H1 (cell line): ENCODE measurements around the gene TPST2. TPM values are rescaled to one million over a fixed set of nuclear protein-coding genes. Genes with fewer than 3 reads are reported as not detected.

Experiments
- CTCF ChIA-PET: fragments of 300-600 bp; sonication (Branson Sonifier 250); formaldehyde crosslinking; loops from one replicate; lab custom pipeline; 2021; ENCODE audit not compliant: partially characterized antibody; lab: Charles Lee
- POLR2A ChIA-PET: fragments of 300-600 bp; sonication (Branson Sonifier 250); formaldehyde crosslinking; loops from one replicate; lab custom pipeline; 2021; ENCODE audit warnings: inconsistent platforms; ENCODE audit not compliant: partially characterized antibody; lab: Charles Lee
- DNase-seq, 2 experiments: peaks; one replicate each; pipeline versions ENCODE4 v3.0.0 to v3.0.0-alpha.2; 2010 to 2022; ENCODE audit warnings: low spot score in 2 of 2, low read depth in 1 of 2, mixed read lengths in 1 of 2
- FAIRE-seq: peaks from 2 replicates; lab custom pipeline; 2011; peaks lifted over from hg19 to GRCh38; lab: Jason Lieb, UNC
- H2AFZ ChIP-seq: 2 replicates; pipeline ENCODE4 v1.8.1; 2012; ENCODE audit warnings: low read length, inconsistent platforms
- H2AK5ac ChIP-seq: 2 replicates; pipeline ENCODE4 v1.6.1; 2013; ENCODE audit warnings: low read depth, low read length
- H2BK120ac ChIP-seq: replicated peaks from 2 replicates; pipeline ENCODE3; 2013; ENCODE audit warnings: low read depth, low read length, inconsistent platforms
- H2BK12ac ChIP-seq: 2 replicates; pipeline ENCODE4 v1.6.1; 2013; ENCODE audit warnings: low read depth, low read length
- H2BK15ac ChIP-seq: 2 replicates; pipeline ENCODE4 v1.6.1; 2013; ENCODE audit warnings: low read length
- H2BK20ac ChIP-seq: 2 replicates; pipeline ENCODE4 v1.6.1; 2013; ENCODE audit warnings: low read length
- H2BK5ac ChIP-seq: 2 replicates; pipeline ENCODE4 v1.6.1; 2013; ENCODE audit warnings: low read depth, low read length
- H3K14ac ChIP-seq: 2 replicates; pipeline ENCODE4 v1.6.1; 2013; ENCODE audit warnings: inconsistent platforms; ENCODE audit not compliant: insufficient read length
- H3K18ac ChIP-seq: 2 replicates; pipeline ENCODE4 v1.6.1; 2013; ENCODE audit warnings: low read length; ENCODE audit errors: extremely low read depth
- H3K23ac ChIP-seq: 2 replicates; pipeline ENCODE4 v1.6.1; 2013; ENCODE audit warnings: inconsistent platforms; ENCODE audit not compliant: insufficient read length
- H3K23me2 ChIP-seq: 2 replicates; pipeline ENCODE4 v1.6.1; 2013; ENCODE audit warnings: low read depth, low read length
- H3K27ac ChIP-seq: 2 replicates; pipeline ENCODE4 v1.6.1; 2011; ENCODE audit warnings: low read depth, low read length, inconsistent platforms
- H3K27me3 ChIP-seq, 4 experiments: replicated peaks in 1 of 4; 1 replicate in 1 of 4; 2 replicates in 3 of 4; pipeline versions ENCODE4 v1.6.1 to v1.8.1; 2011 to 2013; ENCODE audit warnings: low read length in 3 of 4, mild to moderate bottlenecking in 3 of 4, inconsistent platforms in 2 of 4, mixed read lengths in 2 of 4, moderate library complexity in 1 of 4; ENCODE audit not compliant: control insufficient read depth in 3 of 4, insufficient read depth in 3 of 4; ENCODE audit errors: extremely low read depth in 1 of 4
- H3K36me3 ChIP-seq, 4 experiments: 2 replicates each; pipeline versions ENCODE4 v1.6.1 to v1.8.1; 2011 to 2013; ENCODE audit warnings: mild to moderate bottlenecking in 4 of 4, low read length in 3 of 4, moderate library complexity in 2 of 4, control low read depth in 1 of 4, inconsistent platforms in 1 of 4; ENCODE audit not compliant: insufficient read depth in 4 of 4, control insufficient read depth in 2 of 4
- H3K4ac ChIP-seq: replicated peaks from 2 replicates; pipeline ENCODE3; 2013; ENCODE audit warnings: low read length, low read depth, mixed read lengths, inconsistent platforms; ENCODE audit not compliant: insufficient read length
- H3K4me1 ChIP-seq, 4 experiments: replicated peaks in 1 of 4; 1 replicate in 1 of 4; 2 replicates in 3 of 4; pipeline versions ENCODE4 v1.6.1 to v1.8.1; 2011 to 2013; ENCODE audit warnings: low read length in 3 of 4, inconsistent platforms in 2 of 4, mixed read lengths in 1 of 4; ENCODE audit not compliant: insufficient read depth in 4 of 4, control insufficient read depth in 3 of 4
- H3K4me2 ChIP-seq, 2 experiments: 2 replicates each; pipeline versions ENCODE4 v1.6.1 to v1.8.1; 2011 to 2013; ENCODE audit warnings: low read depth in 2 of 2, low read length in 2 of 2, control low read depth in 1 of 2, inconsistent platforms in 1 of 2, mild to moderate bottlenecking in 1 of 2; ENCODE audit not compliant: insufficient read depth in 1 of 2
- H3K4me3 ChIP-seq, 4 experiments: fragments of 200-600, 300-600 bp in 1 of 4; sonication (generic), shearing (Covaris generic), sonication (Bioruptor Twin) in 1 of 4; 2 replicates each; pipeline versions ENCODE4 v1.5.1 to v1.8.1; 2011 to 2016; ENCODE audit warnings: low read length in 4 of 4, low read depth in 3 of 4, control low read depth in 2 of 4, inconsistent platforms in 2 of 4, mild to moderate bottlenecking in 2 of 4, mixed read lengths in 1 of 4, moderate library complexity in 1 of 4; ENCODE audit not compliant: insufficient read depth in 2 of 4; ENCODE audit errors: extremely low read depth in 1 of 4
- H3K56ac ChIP-seq: replicated peaks from 2 replicates; pipeline ENCODE3; 2013; ENCODE audit warnings: low read depth, mild to moderate bottlenecking, mixed read lengths, low read length, inconsistent platforms; ENCODE audit not compliant: insufficient read length
- H3K79me1 ChIP-seq: 2 replicates; pipeline ENCODE4 v1.6.1; 2013; ENCODE audit warnings: low read depth, low read length, control low read depth
- H3K79me2 ChIP-seq, 2 experiments: 2 replicates each; pipeline versions ENCODE4 v1.6.1 to v1.8.1; 2012 to 2013; ENCODE audit warnings: low read length in 2 of 2, mild to moderate bottlenecking in 2 of 2, inconsistent platforms in 1 of 2; ENCODE audit not compliant: insufficient read depth in 2 of 2, control insufficient read depth in 1 of 2
- H3K9ac ChIP-seq, 4 experiments: replicated peaks in 1 of 4; 1 replicate in 1 of 4; 2 replicates in 3 of 4; pipeline versions ENCODE4 v1.6.1 to v1.8.1; 2011 to 2013; ENCODE audit warnings: low read depth in 3 of 4, low read length in 3 of 4, control low read depth in 2 of 4, mild to moderate bottlenecking in 2 of 4, moderate library complexity in 2 of 4, inconsistent platforms in 1 of 4; ENCODE audit errors: extremely low read depth in 1 of 4
- H3K9me3 ChIP-seq, 2 experiments: 2 replicates each; pipeline versions ENCODE4 v1.6.1 to v1.8.1; 2012 to 2013; ENCODE audit warnings: mild to moderate bottlenecking in 2 of 2, moderate library complexity in 2 of 2, control low read depth in 1 of 2, inconsistent platforms in 1 of 2, low read depth in 1 of 2, low read length in 1 of 2, mixed read lengths in 1 of 2; ENCODE audit not compliant: insufficient read depth in 2 of 2
- H4K20me1 ChIP-seq, 2 experiments: replicated peaks in 1 of 2; 2 replicates each; pipeline versions ENCODE3 to v1.8.1; 2011 to 2013; ENCODE audit warnings: inconsistent platforms in 2 of 2, low read length in 2 of 2, mild to moderate bottlenecking in 1 of 2; ENCODE audit not compliant: insufficient read depth in 2 of 2, control insufficient read depth in 1 of 2
- H4K5ac ChIP-seq: 2 replicates; pipeline ENCODE4 v1.6.1; 2013; ENCODE audit warnings: low read length, low read depth, mixed read lengths, inconsistent platforms; ENCODE audit not compliant: insufficient read length
- H4K8ac ChIP-seq: 2 replicates; pipeline ENCODE4 v1.8.0; 2013; ENCODE audit warnings: mild to moderate bottlenecking, moderate library complexity, low read length, inconsistent platforms; ENCODE audit not compliant: insufficient read depth; ENCODE audit errors: extremely low read depth
- H4K91ac ChIP-seq: replicated peaks from 2 replicates; pipeline ENCODE3; 2013; ENCODE audit warnings: low read length, mixed read lengths, inconsistent platforms; ENCODE audit not compliant: insufficient read length
- CTCF ChIP-seq, 3 experiments: IDR thresholded peaks; 1 replicate in 2 of 3; 2 replicates in 1 of 3; pipeline versions ENCODE4 v1.5.1 to v1.6.1; 2011; ENCODE audit warnings: low read length in 3 of 3, mild to moderate bottlenecking in 3 of 3, inconsistent platforms in 2 of 3, low read depth in 1 of 3, moderate library complexity in 1 of 3; ENCODE audit not compliant: insufficient read depth in 1 of 3; ENCODE audit errors: control extremely low read depth in 1 of 3
- JUN ChIP-seq: IDR thresholded peaks from 2 replicates; pipeline ENCODE4 v1.6.1; 2011; ENCODE audit warnings: low read depth, mild to moderate bottlenecking, improper control_type of control experiment, low read length
- POU5F1 ChIP-seq: IDR thresholded peaks from 2 replicates; pipeline ENCODE4 v1.6.1; 2011; ENCODE audit warnings: low read depth, mild to moderate bottlenecking, low read length, moderate library complexity
- RNF2 ChIP-seq: fragments of 200-900, 300-1000 bp; sonication (generic); IDR thresholded peaks from 2 replicates; pipeline ENCODE4 v1.7.1; 2016; ENCODE audit warnings: borderline replicate concordance, low read depth, mild to moderate bottlenecking, antibody characterized with exemption, low read length; ENCODE audit not compliant: poor library complexity, severe bottlenecking; ENCODE audit errors: missing control alignments
- SRF ChIP-seq: IDR thresholded peaks from 2 replicates; pipeline ENCODE4 v1.6.1; 2011; ENCODE audit warnings: mild to moderate bottlenecking, low read depth, low read length, moderate library complexity
- WGBS, 2 experiments: shearing (Covaris generic) in 1 of 2; methylation state at CpG; one replicate each; pipeline versions ENCODE4 v1.1.6 to v1.1.7; 2013 to 2015; ENCODE audit warnings: low lambda C conversion rate in 2 of 2, mixed read lengths in 2 of 2, inconsistent platforms in 1 of 2, low coverage in 1 of 2, missing lambda C conversion rate in 1 of 2; ENCODE audit not compliant: insufficient replicate concordance in 2 of 2, insufficient coverage in 1 of 2, insufficient read length in 1 of 2; ENCODE audit errors: extremely low coverage in 1 of 2, missing lambda C conversion rate in 1 of 2; 5-methylcytosine and 5-hydroxymethylcytosine counted together
- polyA plus RNA-seq, 7 experiments: library from polyadenylated mRNA; depleted of rRNA in 3 of 7; stranded (reverse) in 5 of 7; unstranded in 2 of 7; fragments of >200 nt in 5 of 7; fragments of 200-250 nt in 2 of 7; gene quantifications; 1 replicate in 5 of 7; 2 replicates in 1 of 7; 4 replicates in 1 of 7; pipeline versions ENCODE4 v1.2.1 to v1.2.3, GENCODE V29; 2011 to 2013; ENCODE audit warnings: missing spikeins in 2 of 7, mixed read lengths in 2 of 7
- total RNA-seq: library from RNA; stranded (reverse); fragmentation: NEBNext Ultra II Directional; extraction: Animal tissue kit (Norgen Biotek cat#: 25700); gene quantifications from 2 replicates; pipeline ENCODE4 v1.2.1, GENCODE V29; 2021

Gene TPST2
- total and polyA plus RNA-seq, 2 of the 8 experiments (the other 6 are each of a cell fraction or from before 2014, with no cell fraction given), result 58.8 to 143 TPM

GRCh38 chr22:26486394-26486793, 103.5 kb downstream of the TPST2 start:
- Histone ChIP-seq H4K20me1 (peaks cover 2% of the 10 kb centered on the region in 2 experiments), H2AK5ac (no peak overlapping the region), H3K14ac (no peak overlapping the region), H2BK12ac (no peak overlapping the region), H2BK5ac (no peak overlapping the region), H4K5ac (no peak overlapping the region), H2BK15ac (no peak overlapping the region), H3K79me2 (peaks cover 12 to 39% of the 10 kb centered on the region in 2 experiments), H3K9me3 (no peaks in the 10 kb centered on the region), H4K91ac (no peak overlapping the region), H3K4me1 (peaks cover 0 to 14% (median 6%) of the 10 kb centered on the region in 4 experiments; a peak in 4 of 7 replicates), H2BK120ac (no peak overlapping the region), H2AFZ (no peak overlapping the region), H2BK20ac (no peak overlapping the region), H3K56ac (no peak overlapping the region), H3K18ac (no peak overlapping the region), H3K79me1 (peaks cover 6% of the 10 kb centered on the region; the same call in 1 of the 2 replicates), H3K9ac (no peak overlapping the region), H3K4me2 (no peak overlapping the region), H3K4ac (no peak overlapping the region), H4K8ac (no peak overlapping the region), H3K36me3 (peaks cover 16 to 36% (median 34%) of the 10 kb centered on the region in 4 experiments), H3K23ac (no peak overlapping the region), H3K27ac (no peak overlapping the region), H3K23me2 (peaks cover 11% of the 10 kb centered on the region), H3K4me3 (no peak overlapping the region), H3K27me3 (no peaks in the 10 kb centered on the region; a peak in 1 of 7 replicates)
- FAIRE-seq (no peak), DNase-seq (no peak)
- POLR2A ChIA-PET, result interaction anchor here (1.7 to 3.1 kb wide), 2 partner anchors 9 to 19 kb away, joined by 3 to 27 read pairs; no protein-coding TSS in a partner anchor
- WGBS, 2 experiments, result 94% methylated on average over 5 of the region's 5 CpGs; no CpG with 5 or more reads in 1 of the 2 experiments
- CTCF ChIA-PET, result interaction anchor here (1.3 kb wide), 1 partner anchor 17 kb away, joined by 4 read pairs; no protein-coding TSS in a partner anchor
- TF ChIP-seq POU5F1 (no peak), SRF (no peak), JUN (no peak), CTCF (IDR thresholded peaks at IDR 0.05; ENCODE audit: control extremely low read depth in 1 of 3, insufficient read depth in 1 of 3, low read depth in 1 of 3, low read length in 3 of 3) (no peak), RNF2 (no peak)
